Measurements from ENCODE around the gene NLRP9. TPM values are rescaled to one million over a fixed set of nuclear protein-coding genes. Genes with fewer than 3 reads are reported as not detected.

Gene NLRP9
- total RNA-seq, 1 donor = not detected

DNA sequence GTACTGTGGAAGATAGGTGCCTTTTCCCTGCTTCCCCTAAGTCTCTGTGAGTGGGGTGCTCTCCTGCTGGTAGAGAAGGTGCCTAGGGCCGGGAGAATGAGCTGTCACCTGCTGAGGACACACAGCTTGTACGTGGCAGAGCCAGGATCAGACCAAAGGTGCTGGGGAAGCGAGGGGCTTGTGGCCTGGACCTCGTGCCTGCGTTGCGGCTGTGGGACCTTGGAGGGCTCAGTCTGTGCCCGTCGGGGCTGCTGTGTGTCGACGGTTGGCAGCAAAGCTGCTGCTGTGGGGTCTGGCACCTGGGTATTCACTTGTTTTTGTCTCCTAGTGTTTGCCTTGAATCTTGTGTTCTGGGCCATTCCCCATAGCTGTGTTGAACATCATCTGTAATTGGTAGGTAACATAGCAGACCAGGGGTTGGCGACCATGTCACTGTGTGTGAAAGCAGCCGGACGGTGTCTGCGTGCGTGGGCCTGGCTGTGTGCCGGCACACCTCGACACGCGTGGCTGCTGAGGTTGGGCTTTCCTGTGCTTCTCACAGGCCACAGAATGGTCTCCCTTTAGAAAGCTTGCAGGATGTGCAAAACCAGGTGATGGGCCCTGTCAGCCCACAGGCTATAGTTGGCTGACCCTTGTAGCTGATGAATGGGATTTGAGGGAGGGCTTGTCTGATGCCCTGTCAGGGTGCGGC, 74.2 kb downstream of the NLRP9 start:
- H3K4me1 ChIP-seq (ENCODE audit: insufficient read depth, low read length) = no peaks in the 10 kb centered on the region
- H3K9me3 ChIP-seq (ENCODE audit: low read depth, low read length) = no peaks in the 10 kb centered on the region
- H3K4me2 ChIP-seq (ENCODE audit: insufficient read depth, low read length) = no peak overlapping the region
- H2AFZ ChIP-seq (ENCODE audit: low read length) = no peak overlapping the region
- H3K4me3 ChIP-seq (ENCODE audit: insufficient read depth, low read length) = no peak overlapping the region
- H4K20me1 ChIP-seq (ENCODE audit: insufficient read depth, low read length) = peaks cover 74% of the 10 kb centered on the region
- no peak for DNase-seq (ENCODE audit: insufficient read length, low spot score, missing footprints)
- H3K27me3 ChIP-seq (ENCODE audit: insufficient read depth, low read length) = no peaks in the 10 kb centered on the region
- H3K36me3 ChIP-seq (ENCODE audit: insufficient read depth, low read length) = peaks cover 65% of the 10 kb centered on the region
- H3K27ac ChIP-seq (ENCODE audit: low read depth, low read length) = no peak overlapping the region
- H3K79me2 ChIP-seq (ENCODE audit: insufficient read depth, low read length) = peaks cover 91% of the 10 kb centered on the region
- TF ChIP-seq, protein P1, sequence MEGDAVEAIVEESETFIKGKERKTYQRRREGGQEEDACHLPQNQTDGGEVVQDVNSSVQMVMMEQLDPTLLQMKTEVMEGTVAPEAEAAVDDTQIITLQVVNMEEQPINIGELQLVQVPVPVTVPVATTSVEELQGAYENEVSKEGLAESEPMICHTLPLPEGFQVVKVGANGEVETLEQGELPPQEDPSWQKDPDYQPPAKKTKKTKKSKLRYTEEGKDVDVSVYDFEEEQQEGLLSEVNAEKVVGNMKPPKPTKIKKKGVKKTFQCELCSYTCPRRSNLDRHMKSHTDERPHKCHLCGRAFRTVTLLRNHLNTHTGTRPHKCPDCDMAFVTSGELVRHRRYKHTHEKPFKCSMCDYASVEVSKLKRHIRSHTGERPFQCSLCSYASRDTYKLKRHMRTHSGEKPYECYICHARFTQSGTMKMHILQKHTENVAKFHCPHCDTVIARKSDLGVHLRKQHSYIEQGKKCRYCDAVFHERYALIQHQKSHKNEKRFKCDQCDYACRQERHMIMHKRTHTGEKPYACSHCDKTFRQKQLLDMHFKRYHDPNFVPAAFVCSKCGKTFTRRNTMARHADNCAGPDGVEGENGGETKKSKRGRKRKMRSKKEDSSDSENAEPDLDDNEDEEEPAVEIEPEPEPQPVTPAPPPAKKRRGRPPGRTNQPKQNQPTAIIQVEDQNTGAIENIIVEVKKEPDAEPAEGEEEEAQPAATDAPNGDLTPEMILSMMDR (IDR thresholded peaks at IDR 0.05; ENCODE audit: extremely low read depth, low read depth, low read length) = no peak

DNA sequence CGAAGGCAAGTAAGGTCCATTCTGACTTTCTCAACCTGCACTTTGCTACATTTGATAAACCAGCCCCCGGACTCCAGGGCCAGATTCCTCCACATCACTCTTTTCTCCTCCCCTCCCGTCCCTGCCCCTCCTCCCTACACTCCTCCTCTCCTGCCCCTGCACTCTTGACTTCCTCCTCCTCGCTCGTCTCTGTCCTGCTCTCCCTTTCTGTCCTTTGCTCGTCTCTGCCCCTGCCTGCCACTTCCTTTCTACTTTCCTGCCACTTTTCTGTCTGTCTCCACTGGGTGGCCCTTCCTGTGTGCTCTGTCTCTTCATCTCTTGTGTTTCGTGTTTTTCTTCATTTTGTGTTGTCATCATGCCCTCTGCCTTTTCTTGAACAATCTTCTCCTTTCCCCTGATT, 76.4 kb downstream of the NLRP9 start:
- TF ChIP-seq, protein P1 (IDR thresholded peaks at IDR 0.05; ENCODE audit: extremely low read depth, low read depth, low read length) = no peak
- H3K36me3 ChIP-seq (ENCODE audit: insufficient read depth, low read length) = peaks cover 56% of the 10 kb centered on the region

DNA sequence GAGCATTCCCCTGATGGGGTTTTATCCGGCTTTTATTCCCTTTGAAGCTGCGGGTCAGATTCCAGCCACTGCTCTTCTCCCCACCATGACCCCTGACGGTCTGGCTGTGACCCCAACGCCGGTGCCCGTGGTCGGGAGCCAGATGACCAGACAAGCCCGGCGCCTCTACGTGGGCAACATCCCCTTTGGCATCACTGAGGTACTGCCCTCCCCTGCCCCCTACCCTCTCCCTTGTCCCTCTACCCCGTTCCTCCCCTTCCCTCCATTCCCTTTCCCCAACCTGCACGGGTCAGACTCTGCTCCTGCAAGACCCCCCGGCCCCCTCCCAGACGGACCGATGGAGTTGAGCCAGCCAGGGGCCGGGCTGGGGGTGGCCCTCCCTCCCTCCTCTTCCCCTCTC, 77.2 kb downstream of the NLRP9 start:
- TF ChIP-seq, protein P1 (IDR thresholded peaks at IDR 0.05; ENCODE audit: extremely low read depth, low read depth, low read length) = no peak
- Histone ChIP-seq H3K4me3 (ENCODE audit: insufficient read depth, low read length) (no peak overlapping the region), H3K9me3 (ENCODE audit: low read depth, low read length) (no peaks in the 10 kb centered on the region), H3K27ac (ENCODE audit: low read depth, low read length) (no peak overlapping the region), H2AFZ (ENCODE audit: low read length) (no peak overlapping the region), H3K27me3 (ENCODE audit: insufficient read depth, low read length) (no peaks in the 10 kb centered on the region), H4K20me1 (ENCODE audit: insufficient read depth, low read length) (peaks cover 77% of the 10 kb centered on the region), H3K79me2 (ENCODE audit: insufficient read depth, low read length) (peaks cover 93% of the 10 kb centered on the region), H3K36me3 (ENCODE audit: insufficient read depth, low read length) (peaks cover 48% of the 10 kb centered on the region), H3K4me1 (ENCODE audit: insufficient read depth, low read length) (peaks cover 26% of the 10 kb centered on the region), H3K4me2 (ENCODE audit: insufficient read depth, low read length) (no peak overlapping the region)
- no peak for DNase-seq (ENCODE audit: insufficient read length, low spot score, missing footprints)

More for the DNA sequence above, 76.4 kb downstream of the NLRP9 start:
- peaks cover 93% of the 10 kb centered on the region for H3K79me2 ChIP-seq (ENCODE audit: insufficient read depth, low read length)
- H4K20me1 ChIP-seq (ENCODE audit: insufficient read depth, low read length) = peaks cover 77% of the 10 kb centered on the region
- no peak overlapping the region for H3K27ac ChIP-seq (ENCODE audit: low read depth, low read length)
- no peak overlapping the region for H3K4me2 ChIP-seq (ENCODE audit: insufficient read depth, low read length)
- peaks cover 17% of the 10 kb centered on the region for H3K4me1 ChIP-seq (ENCODE audit: insufficient read depth, low read length)
- H3K27me3 ChIP-seq (ENCODE audit: insufficient read depth, low read length) = no peaks in the 10 kb centered on the region
- H2AFZ ChIP-seq (ENCODE audit: low read length) = no peak overlapping the region
- H3K9me3 ChIP-seq (ENCODE audit: low read depth, low read length) = no peaks in the 10 kb centered on the region
- no peak overlapping the region for H3K4me3 ChIP-seq (ENCODE audit: insufficient read depth, low read length)
- DNase-seq (ENCODE audit: insufficient read length, low spot score, missing footprints) = no peak

DNA sequence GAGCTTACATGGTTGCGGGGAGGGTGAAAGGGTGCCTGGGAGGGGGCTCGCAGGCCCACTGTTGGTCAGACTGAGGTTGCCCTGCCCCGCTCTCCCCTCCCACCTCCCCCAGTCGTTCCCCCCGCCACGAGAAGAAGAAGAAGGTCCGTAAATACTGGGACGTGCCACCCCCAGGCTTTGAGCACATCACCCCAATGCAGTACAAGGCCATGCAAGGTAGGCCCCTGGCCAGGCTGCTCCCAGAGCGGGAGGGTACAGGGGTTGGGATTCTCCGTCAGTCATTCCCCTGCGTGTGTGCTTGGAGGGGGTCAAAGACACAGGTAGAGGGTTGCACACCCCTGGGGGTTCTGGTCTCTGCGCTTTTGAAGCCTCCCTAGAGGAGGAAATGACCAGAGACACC, 77.8 kb downstream of the NLRP9 start:
- no peak overlapping the region for H2AFZ ChIP-seq (ENCODE audit: low read length)
- TF ChIP-seq, protein P1 (IDR thresholded peaks at IDR 0.05; ENCODE audit: extremely low read depth, low read depth, low read length) = no peak

More for the DNA sequence above, 77.8 kb downstream of the NLRP9 start:
- H3K4me2 ChIP-seq (ENCODE audit: insufficient read depth, low read length) = no peak overlapping the region
- no peaks in the 10 kb centered on the region for H3K9me3 ChIP-seq (ENCODE audit: low read depth, low read length)
- peaks cover 95% of the 10 kb centered on the region for H3K79me2 ChIP-seq (ENCODE audit: insufficient read depth, low read length)
- no peak overlapping the region for H3K4me3 ChIP-seq (ENCODE audit: insufficient read depth, low read length)
- H3K36me3 ChIP-seq (ENCODE audit: insufficient read depth, low read length) = peaks cover 45% of the 10 kb centered on the region
- no peak for DNase-seq (ENCODE audit: insufficient read length, low spot score, missing footprints)
- H3K27me3 ChIP-seq (ENCODE audit: insufficient read depth, low read length) = no peaks in the 10 kb centered on the region
- H3K4me1 ChIP-seq (ENCODE audit: insufficient read depth, low read length) = peaks cover 30% of the 10 kb centered on the region
- H4K20me1 ChIP-seq (ENCODE audit: insufficient read depth, low read length) = peaks cover 79% of the 10 kb centered on the region
- no peak overlapping the region for H3K27ac ChIP-seq (ENCODE audit: low read depth, low read length)

Measured in osteoblast (primary cell).